Colonic mucosa (tissue), 4 donors: ENCODE data around the gene NAGA. TPM values are rescaled to one million over a fixed set of nuclear protein-coding genes. Genes with fewer than 3 reads are reported as not detected.

ENCODE experiments used
- DNase-seq: peaks from one replicate; pipeline ENCODE4 v3.0.0-alpha.2; 2020
- H3K27ac ChIP-seq: fragments of 200-600 bp; one replicate; pipeline ENCODE4 v1.8.0; 2021
- H3K27me3 ChIP-seq: fragments of 200-600 bp; one replicate; pipeline ENCODE4 v1.8.0; 2021
- H3K36me3 ChIP-seq: fragments of 200-600 bp; one replicate; pipeline ENCODE4 v1.8.0; 2021
- H3K4me1 ChIP-seq: fragments of 200-600 bp; one replicate; pipeline ENCODE4 v1.8.0; 2021; ENCODE audit warnings: mild to moderate bottlenecking
- H3K4me3 ChIP-seq: fragments of 200-600 bp; one replicate; pipeline ENCODE4 v1.8.0; 2021
- H3K9ac ChIP-seq, 2 donors: one replicate each; pipeline ENCODE4 v1.7.0; 2013; ENCODE audit warnings: control low read depth in 2 of 2, low read depth in 2 of 2, low read length in 2 of 2
- H3K9me3 ChIP-seq: fragments of 200-600 bp; one replicate; pipeline ENCODE4 v1.8.0; 2021
- intact Hi-C: fragments of 100-400 bp; cut with DNase I; formaldehyde crosslinking; loops from one replicate; pipeline ENCODE4 v1.14.1; 2022
- total RNA-seq, 2 donors: library from RNA; stranded (reverse); fragmentation: NEBNext Ultra II Directional in 1 of 2; extraction: Animal tissue kit (Norgen Biotek cat#: 25700) in 1 of 2; gene quantifications; one replicate each; pipeline ENCODE4 v1.2.1, GENCODE V29; 2021
- TF ChIP-seq, protein P1 (sequence below): fragments of 200-600 bp; IDR thresholded peaks from one replicate; pipeline ENCODE4 v1.8.0; 2022; ENCODE audit warnings: antibody characterized with exemption, mild to moderate bottlenecking
- donor health status: healthy.
- donor health status: DM: no; HTN: no; CAD: no.
- donor health status: DM: no; HTN: no; CAD: no.

The NAGA gene
- total RNA-seq, 2 donors from 2014 or later: 28.9 to 36.0 TPM

DNA sequence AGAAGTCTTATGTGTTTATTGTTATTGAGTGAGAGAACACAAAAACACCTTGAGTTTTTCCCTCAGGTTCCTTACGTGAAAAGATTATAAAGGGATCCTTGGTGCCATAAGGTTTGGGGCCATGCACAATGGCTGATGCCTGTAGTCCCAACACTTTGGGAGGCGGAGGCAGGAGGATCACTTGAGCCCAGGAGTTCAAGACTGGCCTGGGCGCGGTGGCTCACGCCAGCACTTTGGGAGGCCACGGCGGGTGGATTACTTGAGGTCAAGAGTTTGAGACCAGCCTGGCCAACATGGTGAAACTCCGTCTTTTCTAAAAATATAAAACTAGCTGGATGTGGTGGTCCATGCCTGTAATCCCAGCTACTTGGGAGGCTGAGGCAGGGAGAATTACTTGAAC lies 14.3 kb upstream of the NAGA start:
- Histone ChIP-seq H3K4me1 (no peaks in the 10 kb centered on the region), H3K9ac (no peak overlapping the region), H3K27me3 (no peaks in the 10 kb centered on the region), H3K36me3 (peaks cover 9% of the 10 kb centered on the region), H3K4me3 (no peak overlapping the region), H3K9me3 (no peaks in the 10 kb centered on the region), H3K27ac (no peak overlapping the region)
- TF ChIP-seq, protein P1, sequence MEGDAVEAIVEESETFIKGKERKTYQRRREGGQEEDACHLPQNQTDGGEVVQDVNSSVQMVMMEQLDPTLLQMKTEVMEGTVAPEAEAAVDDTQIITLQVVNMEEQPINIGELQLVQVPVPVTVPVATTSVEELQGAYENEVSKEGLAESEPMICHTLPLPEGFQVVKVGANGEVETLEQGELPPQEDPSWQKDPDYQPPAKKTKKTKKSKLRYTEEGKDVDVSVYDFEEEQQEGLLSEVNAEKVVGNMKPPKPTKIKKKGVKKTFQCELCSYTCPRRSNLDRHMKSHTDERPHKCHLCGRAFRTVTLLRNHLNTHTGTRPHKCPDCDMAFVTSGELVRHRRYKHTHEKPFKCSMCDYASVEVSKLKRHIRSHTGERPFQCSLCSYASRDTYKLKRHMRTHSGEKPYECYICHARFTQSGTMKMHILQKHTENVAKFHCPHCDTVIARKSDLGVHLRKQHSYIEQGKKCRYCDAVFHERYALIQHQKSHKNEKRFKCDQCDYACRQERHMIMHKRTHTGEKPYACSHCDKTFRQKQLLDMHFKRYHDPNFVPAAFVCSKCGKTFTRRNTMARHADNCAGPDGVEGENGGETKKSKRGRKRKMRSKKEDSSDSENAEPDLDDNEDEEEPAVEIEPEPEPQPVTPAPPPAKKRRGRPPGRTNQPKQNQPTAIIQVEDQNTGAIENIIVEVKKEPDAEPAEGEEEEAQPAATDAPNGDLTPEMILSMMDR: no peak
- DNase-seq: no peak
- intact Hi-C loops: no loop called here

DNA sequence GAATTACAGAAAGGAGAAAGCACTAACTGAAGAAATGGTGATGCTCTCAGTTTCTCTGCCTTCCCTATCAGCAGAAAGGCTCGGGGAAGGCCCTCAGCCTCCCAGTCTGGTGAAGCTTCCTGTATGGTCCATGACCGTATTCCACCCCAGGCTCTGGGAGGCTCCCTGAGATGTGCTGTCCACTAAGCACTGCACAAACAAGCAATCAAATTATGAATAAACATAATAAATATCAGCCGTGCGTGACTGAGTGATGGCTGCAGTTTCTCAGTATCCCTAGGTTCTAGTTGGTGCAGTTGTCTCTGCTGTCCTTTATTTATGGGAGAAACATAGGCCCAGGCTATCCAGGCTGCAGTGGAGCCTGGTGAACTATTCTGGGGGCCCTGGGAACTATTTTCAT lies 12.5 kb upstream of the NAGA start:
- no peaks in the 10 kb centered on the region for H3K27me3 ChIP-seq
- no peaks in the 10 kb centered on the region for H3K9me3 ChIP-seq
- peaks cover 9% of the 10 kb centered on the region for H3K36me3 ChIP-seq
- no peak for DNase-seq
- no peak overlapping the region for H3K9ac ChIP-seq
- TF ChIP-seq, protein P1: no peak
- peaks cover 6% of the 10 kb centered on the region for H3K4me1 ChIP-seq
- H3K27ac ChIP-seq: no peak overlapping the region
- H3K4me3 ChIP-seq: no peak overlapping the region
- intact Hi-C loops: no loop called here

DNA sequence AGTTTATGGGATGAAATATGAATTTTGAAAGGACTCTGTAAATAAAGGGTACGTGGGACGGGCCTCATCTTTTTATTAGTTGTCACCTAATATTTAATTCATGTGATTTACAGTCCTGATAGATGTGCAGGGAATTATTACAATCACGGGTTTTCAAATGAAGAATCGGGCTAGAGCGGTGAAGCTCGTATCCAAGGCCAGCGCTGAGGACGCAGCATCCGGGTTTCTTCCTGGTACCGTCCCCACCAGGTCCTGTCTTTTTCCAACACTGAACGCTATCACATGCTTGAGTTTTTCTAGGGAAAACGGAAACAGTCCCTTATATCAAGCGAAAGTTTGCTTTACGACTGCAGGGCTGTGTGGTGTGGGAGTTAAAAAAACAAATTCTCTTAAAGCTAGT lies 9.7 kb upstream of the NAGA start:
- TF ChIP-seq, protein P1: no peak
- Histone ChIP-seq H3K27ac (peak overlapping the region; percentile 94), H3K9ac (peak overlapping the region; percentile 47 to 99), H3K27me3 (no peaks in the 10 kb centered on the region), H3K36me3 (peaks cover 9% of the 10 kb centered on the region), H3K9me3 (no peaks in the 10 kb centered on the region), H3K4me1 (peaks cover 7% of the 10 kb centered on the region), H3K4me3 (peak overlapping the region; percentile 65)
- intact Hi-C loops: no loop called here
- peak; percentile 55 for DNase-seq

DNA sequence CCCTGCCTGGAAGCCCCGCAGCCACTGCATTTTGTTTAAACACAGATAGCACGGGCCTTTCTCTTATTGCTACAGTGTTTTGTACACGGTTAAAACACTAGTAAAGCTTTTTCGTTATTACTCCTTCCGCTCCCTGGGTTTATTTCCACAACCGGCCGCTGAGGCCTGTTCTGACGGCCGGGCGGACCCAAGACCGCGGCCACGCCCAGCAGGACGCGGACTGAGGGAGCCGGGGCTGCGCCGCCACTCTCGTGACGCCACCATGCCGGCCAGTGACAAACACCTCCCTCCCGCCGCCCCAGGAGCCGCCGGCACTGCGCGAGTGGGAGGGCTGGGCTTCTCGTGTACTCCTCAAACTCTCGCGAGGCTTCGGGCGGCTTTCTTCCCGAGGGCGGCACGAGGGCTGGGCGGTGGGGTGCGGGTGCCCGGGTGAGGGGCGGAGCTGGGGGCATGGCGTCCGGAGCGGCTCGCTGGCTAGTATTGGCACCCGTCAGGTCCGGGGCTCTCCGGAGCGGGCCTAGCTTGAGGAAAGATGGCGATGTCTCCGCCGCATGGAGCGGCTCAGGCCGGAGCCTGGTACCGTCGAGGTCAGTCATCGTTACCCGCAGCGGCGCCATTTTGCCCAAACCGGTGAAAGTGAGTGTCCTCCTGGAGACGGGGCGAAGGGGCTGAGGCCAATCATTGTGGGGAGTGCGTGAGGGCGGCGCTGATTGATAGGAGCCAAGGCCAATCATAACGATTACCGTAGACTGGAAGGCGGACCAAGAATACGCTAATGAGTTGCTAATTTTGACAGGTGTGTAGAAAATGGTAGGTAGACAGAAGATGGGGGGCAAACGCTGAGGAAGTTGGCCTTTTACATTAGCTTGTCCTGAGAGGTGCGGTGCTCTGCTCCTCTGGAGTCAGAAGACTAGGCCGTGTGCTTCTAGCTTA lies 9.0 kb upstream of the NAGA start, which contains the start of gene SMDT1:
SMDT1 (plus strand) TSS at position 382 of the 933 bp plus-strand sequence; CDS start at position 451, 69 bp downstream.
- Histone ChIP-seq H3K9me3 (no peaks in the 10 kb centered on the region), H3K4me1 (peaks cover 7% of the 10 kb centered on the region), H3K36me3 (peaks cover 6% of the 10 kb centered on the region), H3K27me3 (no peaks in the 10 kb centered on the region), H3K9ac (peak within 1 kb of the TSS; percentile 96 to 99), H3K4me3 (peak within 1 kb of the TSS; percentile 65), H3K27ac (peak within 1 kb of the TSS; percentile 94)
- TF ChIP-seq, protein P1: no peak
- peak; percentile 100 for DNase-seq
- intact Hi-C loops: no loop called here

DNA sequence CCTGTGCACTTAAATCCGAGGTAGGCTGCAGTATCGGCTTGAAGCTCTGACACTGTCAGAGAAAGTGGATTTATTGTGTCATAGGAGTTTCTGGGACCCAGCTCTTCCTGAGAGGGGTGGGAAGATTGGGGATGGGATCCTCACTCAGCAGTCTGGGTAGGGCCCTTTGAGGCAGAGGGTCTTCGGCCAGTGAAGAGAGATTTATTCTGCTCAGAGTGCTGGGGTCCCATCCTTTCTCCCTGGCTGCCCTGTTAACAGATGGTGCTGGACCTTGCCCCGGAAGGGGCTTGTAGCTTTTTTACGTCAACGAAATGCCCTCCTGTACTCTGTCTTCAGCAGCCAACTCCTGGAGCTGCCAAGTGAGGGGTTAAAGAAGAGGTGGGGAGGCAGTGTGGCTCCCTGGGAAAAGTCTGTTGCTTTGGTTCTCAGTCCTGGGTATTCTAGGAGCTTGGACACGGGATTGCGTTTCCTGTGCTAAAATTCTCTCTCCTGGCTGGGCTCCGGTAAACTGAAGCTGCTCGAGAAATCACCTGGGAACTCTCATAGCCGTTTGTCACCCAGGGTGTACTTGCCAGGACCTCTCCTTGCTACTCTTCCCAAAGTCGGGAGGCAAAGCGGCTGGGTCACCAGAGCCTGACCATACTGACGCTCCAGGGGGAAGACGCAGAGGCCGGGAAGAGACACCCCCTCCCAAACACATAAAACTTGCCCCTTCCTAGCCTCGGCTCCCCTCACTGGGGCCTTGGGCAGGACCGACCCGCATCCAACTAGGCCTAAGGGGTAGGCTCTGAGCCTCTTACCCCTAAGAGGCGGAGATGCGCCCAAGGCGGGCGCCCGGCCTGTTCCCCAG lies 8.1 kb upstream of the NAGA start:
- peak overlapping the region; percentile 96 to 99 for H3K9ac ChIP-seq
- DNase-seq: peak; percentile 43
- no peaks in the 10 kb centered on the region for H3K9me3 ChIP-seq
- H3K36me3 ChIP-seq: peaks cover 4% of the 10 kb centered on the region
- TF ChIP-seq, protein P1: no peak
- peak overlapping the region; percentile 94 for H3K27ac ChIP-seq
- no peaks in the 10 kb centered on the region for H3K27me3 ChIP-seq
- intact Hi-C loops: no loop called here
- H3K4me1 ChIP-seq: peaks cover 7% of the 10 kb centered on the region
- peak overlapping the region; percentile 65 for H3K4me3 ChIP-seq
